Measurements from ENCODE around the gene VWA8.

VWA8 gene

GRCh38 chr13:41960637-41961465 is at the start of gene VWA8:
Gene VWA8, minus strand, starts transcription at chr13:41961109. Its CDS starts 94 bp downstream, at chr13:41961015.
- peak; percentile 80 to 81 for DNase-seq

- no peak for DNase-seq
Measured at GRCh38 chr13:42009057-42009456, 48.1 kb upstream of the VWA8 start.

GRCh38 chr13:42007844-42008243 is 46.9 kb upstream of the VWA8 start:
- no peak for DNase-seq

GRCh38 chr13:42002066-42002465 is 41.2 kb upstream of the VWA8 start:
- DNase-seq, result no peak

GRCh38 chr13:42001580-42001979 is 40.7 kb upstream of the VWA8 start:
- no peak for DNase-seq

GRCh38 chr13:42000846-42001245 is 39.9 kb upstream of the VWA8 start:
- DNase-seq, result no peak

- DNase-seq, result no peak
Measured at GRCh38 chr13:41997396-41997795, 36.5 kb upstream of the VWA8 start.

GRCh38 chr13:41995946-41996345 is 35.0 kb upstream of the VWA8 start:
- DNase-seq, result no peak

GRCh38 chr13:41995336-41995735 is 34.4 kb upstream of the VWA8 start:
- no peak for DNase-seq

- DNase-seq, result no peak
Measured at GRCh38 chr13:41994696-41995095, 33.8 kb upstream of the VWA8 start.

- DNase-seq, result no peak
Measured at GRCh38 chr13:41991936-41992335, 31.0 kb upstream of the VWA8 start.

GRCh38 chr13:41988244-41988643 is 27.3 kb upstream of the VWA8 start:
- no peak for DNase-seq

GRCh38 chr13:41985788-41986508 is 25.0 kb upstream of the VWA8 start:
- no peak for DNase-seq

- DNase-seq, result no peak
Measured at GRCh38 chr13:41981951-41982715, 21.2 kb upstream of the VWA8 start.

GRCh38 chr13:41978007-41978406 is 17.1 kb upstream of the VWA8 start:
- no peak for DNase-seq

- no peak for DNase-seq
Measured at GRCh38 chr13:41976476-41976875, 15.6 kb upstream of the VWA8 start.

GRCh38 chr13:41974262-41974900 is 13.5 kb upstream of the VWA8 start:
- DNase-seq, result no peak

- DNase-seq, result no peak
Measured at GRCh38 chr13:41973247-41973741, 12.4 kb upstream of the VWA8 start.

- DNase-seq, result no peak
Measured at GRCh38 chr13:41971848-41972247, 10.9 kb upstream of the VWA8 start.

GRCh38 chr13:41970918-41971317 is 10.0 kb upstream of the VWA8 start:
- DNase-seq, result no peak

GRCh38 chr13:41970022-41970421 is 9.1 kb upstream of the VWA8 start:
- DNase-seq, result no peak

GRCh38 chr13:41969072-41969471 is 8.2 kb upstream of the VWA8 start:
- no peak for DNase-seq

- DNase-seq, result no peak
Measured at GRCh38 chr13:41966671-41967070, 5.8 kb upstream of the VWA8 start.
